ENCODE measurements around the gene NPDC1.

GRCh38 chr9:137022662-137023008, 23.3 kb downstream of the NPDC1 start:
- no peak for TF ChIP-seq POLR2A (IDR thresholded peaks at IDR 0.05)
- no peak for TF ChIP-seq CTCF (IDR thresholded peaks at IDR 0.05)
